WTC11 (cell line): ENCODE results near the gene MICAL3. TPM values are rescaled to one million over a fixed set of nuclear protein-coding genes. Genes with fewer than 3 reads are reported as not detected.

Experiments
- ATAC-seq: fragments of 200-7000 bp; cut with Tn5 transposase; 2 replicates; pipeline ENCODE4 v1.10.0; 2021; ENCODE audit warnings: mild to moderate bottlenecking, moderate library complexity
- CTCF ChIA-PET: fragments of 300-600 bp; sonication (Branson Sonifier 250); formaldehyde crosslinking; loops from one replicate; lab custom pipeline; 2021; ENCODE audit warnings: antibody characterized with exemption; lab: Charles Lee
- POLR2A ChIA-PET: fragments of 350-600 bp; sonication (Branson Sonifier 250); formaldehyde crosslinking; loops from one replicate; lab custom pipeline; 2021; ENCODE audit warnings: antibody characterized with exemption; lab: Charles Lee
- DNase-seq: peaks from one replicate; pipeline ENCODE4 v3.0.0; 2021; ENCODE audit warnings: low spot score
- H3K27ac Mint-ChIP-seq: 2 replicates; pipeline ENCODE4 v1.8.0; 2021; ENCODE audit warnings: mixed read lengths
- H3K27me3 Mint-ChIP-seq: 2 replicates; pipeline ENCODE4 v1.8.0; 2021; ENCODE audit warnings: low read depth, mild to moderate bottlenecking, moderate library complexity, mixed read lengths
- H3K36me3 Mint-ChIP-seq: 2 replicates; pipeline ENCODE4 v1.8.0; 2021; ENCODE audit warnings: mixed read lengths
- H3K4me1 Mint-ChIP-seq: 2 replicates; pipeline ENCODE4 v1.8.0; 2022; ENCODE audit warnings: mixed read lengths
- H3K4me3 Mint-ChIP-seq: 2 replicates; pipeline ENCODE4 v1.8.0; 2021; ENCODE audit warnings: mild to moderate bottlenecking, moderate library complexity, mixed read lengths
- H3K9me3 Mint-ChIP-seq: 2 replicates; pipeline ENCODE4 v1.8.0; 2021; ENCODE audit warnings: mixed read lengths
- ATF6 ChIP-seq: sonication (generic); formaldehyde crosslinking; IDR thresholded peaks from 2 replicates; pipeline ENCODE4 v1.8.1; 2023; ENCODE audit warnings: mild to moderate bottlenecking, missing genetic modification reagents
- CREB1 ChIP-seq: sonication (generic); formaldehyde crosslinking; IDR thresholded peaks from 2 replicates; pipeline ENCODE4 v1.8.0; 2023; ENCODE audit warnings: mild to moderate bottlenecking, missing genetic modification reagents
- CTCF ChIP-seq: fragments of 200-600 bp; IDR thresholded peaks from 2 replicates; pipeline ENCODE4 v1.8.0; 2022; ENCODE audit warnings: antibody characterized with exemption
- ELF4 ChIP-seq: sonication (generic); formaldehyde crosslinking; IDR thresholded peaks from 2 replicates; pipeline ENCODE4 v1.8.1; 2022; ENCODE audit warnings: low read depth, mild to moderate bottlenecking, moderate library complexity, missing genetic modification reagents
- ETV6 ChIP-seq: sonication (generic); formaldehyde crosslinking; IDR thresholded peaks from 2 replicates; pipeline ENCODE4 v1.8.1; 2022; ENCODE audit warnings: mild to moderate bottlenecking, missing genetic modification reagents
- FOXK1 ChIP-seq: sonication (generic); formaldehyde crosslinking; IDR thresholded peaks from 2 replicates; pipeline ENCODE4 v1.8.0; 2022; ENCODE audit warnings: mild to moderate bottlenecking, moderate library complexity, missing genetic modification reagents
- GABPB1 ChIP-seq: sonication (generic); formaldehyde crosslinking; IDR thresholded peaks from 2 replicates; pipeline ENCODE4 v1.8.1; 2023; ENCODE audit warnings: mild to moderate bottlenecking, missing genetic modification reagents
- GRHL2 ChIP-seq: fragments of 250-450 bp; sonication (Bioruptor Pico); IDR thresholded peaks from 2 replicates; pipeline ENCODE4 v1.8.0; 2022; ENCODE audit warnings: mild to moderate bottlenecking, moderate library complexity; ENCODE audit not compliant: insufficient replicate concordance, severe bottlenecking
- JUN ChIP-seq: sonication (generic); formaldehyde crosslinking; IDR thresholded peaks from 2 replicates; pipeline ENCODE4 v1.8.0; 2023; ENCODE audit warnings: mild to moderate bottlenecking, missing genetic modification reagents
- MAX ChIP-seq: sonication (generic); formaldehyde crosslinking; IDR thresholded peaks from 2 replicates; pipeline ENCODE4 v1.8.0; 2022; ENCODE audit warnings: mild to moderate bottlenecking, missing genetic modification reagents
- MYBL2 ChIP-seq: sonication (generic); formaldehyde crosslinking; IDR thresholded peaks from 2 replicates; pipeline ENCODE4 v1.8.1; 2023; ENCODE audit warnings: mild to moderate bottlenecking, moderate library complexity, missing genetic modification reagents
- NFE2L1 ChIP-seq: sonication (generic); formaldehyde crosslinking; IDR thresholded peaks from 2 replicates; pipeline ENCODE4 v1.8.1; 2023; ENCODE audit warnings: missing genetic modification reagents
- OVOL2 ChIP-seq: fragments of 250-450 bp; sonication (Bioruptor Pico); IDR thresholded peaks from 2 replicates; pipeline ENCODE4 v1.9.0; 2021; ENCODE audit warnings: mild to moderate bottlenecking, borderline replicate concordance
- PRDM15 ChIP-seq: sonication (generic); formaldehyde crosslinking; IDR thresholded peaks from 2 replicates; pipeline ENCODE4 v1.8.0; 2022; ENCODE audit warnings: missing genetic modification reagents
- PREB ChIP-seq: sonication (generic); formaldehyde crosslinking; IDR thresholded peaks from 2 replicates; pipeline ENCODE4 v1.8.1; 2022; ENCODE audit warnings: mild to moderate bottlenecking, missing genetic modification reagents, moderate library complexity, borderline replicate concordance
- PRRX2 ChIP-seq: fragments of 250-450 bp; sonication (Bioruptor Pico); IDR thresholded peaks from 2 replicates; pipeline ENCODE4 v1.8.0; 2021; ENCODE audit warnings: mild to moderate bottlenecking
- SOX15 ChIP-seq: fragments of 250-450 bp; sonication (Bioruptor Pico); IDR thresholded peaks from 2 replicates; pipeline ENCODE4 v1.9.0; 2021; ENCODE audit warnings: mild to moderate bottlenecking
- TCF7 ChIP-seq: sonication (generic); formaldehyde crosslinking; IDR thresholded peaks from 2 replicates; pipeline ENCODE4 v1.8.0; 2022; ENCODE audit warnings: mild to moderate bottlenecking, low read depth, missing genetic modification reagents, moderate library complexity
- ZNF232 ChIP-seq: sonication (generic); formaldehyde crosslinking; IDR thresholded peaks from 2 replicates; pipeline ENCODE4 v1.8.0; 2022; ENCODE audit warnings: mild to moderate bottlenecking, missing genetic modification reagents
- ZNF281 ChIP-seq: sonication (generic); formaldehyde crosslinking; IDR thresholded peaks from 2 replicates; pipeline ENCODE4 v1.8.0; 2023; ENCODE audit warnings: mild to moderate bottlenecking, missing genetic modification reagents
- total RNA-seq: library from RNA; stranded (reverse); gene quantifications from 3 replicates; pipeline ENCODE4 v1.2.3, GENCODE V29; 2021

MICAL3 gene
- total RNA-seq, 1 experiment from 2014 or later: 41.2 TPM

GRCh38 chr22:17807086-17807485, 217.3 kb downstream of the MICAL3 start:
- H3K36me3 Mint-ChIP-seq: peaks cover 10% of the 10 kb centered on the region
- ChIA-PET CTCF (interaction anchor here (1.3 to 1.9 kb wide), 2 partner anchors 18 to 63 kb away, joined by 4 to 6 read pairs; no protein-coding TSS in a partner anchor), POLR2A (no interaction called here)
- no peaks in the 10 kb centered on the region for H3K9me3 Mint-ChIP-seq
- no peak overlapping the region for H3K27ac Mint-ChIP-seq
- DNase-seq: no peak
- TF ChIP-seq SOX15 (CRISPR knock-in tag) (no peak), MYBL2 (CRISPR knock-in tag) (no peak), FOXK1 (CRISPR knock-in tag) (no peak), TCF7 (CRISPR knock-in tag) (no peak), ZNF281 (CRISPR knock-in tag) (no peak), ATF6 (no peak), CTCF (no peak)
- peaks cover 16% of the 10 kb centered on the region for H3K4me1 Mint-ChIP-seq
- H3K4me3 Mint-ChIP-seq: no peak overlapping the region
- H3K27me3 Mint-ChIP-seq: no peaks in the 10 kb centered on the region
- ATAC-seq: no peak

GRCh38 chr22:17806437-17806836, 217.9 kb downstream of the MICAL3 start:
- Mint-ChIP-seq H3K36me3 (peaks cover 10% of the 10 kb centered on the region), H3K4me3 (no peak overlapping the region), H3K4me1 (peaks cover 16% of the 10 kb centered on the region), H3K27ac (no peak overlapping the region), H3K27me3 (no peaks in the 10 kb centered on the region), H3K9me3 (no peaks in the 10 kb centered on the region)
- POLR2A ChIA-PET: no interaction called here
- DNase-seq (no peak), ATAC-seq (no peak)
- CTCF ChIA-PET: interaction anchor here (1.2 to 1.9 kb wide), 4 partner anchors 18 to 64 kb away, joined by 4 to 7 read pairs (median 6); no protein-coding TSS in a partner anchor
- no peak for TF ChIP-seq ETV6
- TF ChIP-seq ZNF232 (CRISPR knock-in tag): no peak
- TF ChIP-seq GRHL2: no peak
- no peak for TF ChIP-seq PREB
- no peak for TF ChIP-seq NFE2L1 (CRISPR knock-in tag)
- TF ChIP-seq CREB1 (CRISPR knock-in tag): no peak
- TF ChIP-seq GABPB1 (CRISPR knock-in tag): no peak
- TF ChIP-seq PRRX2 (CRISPR knock-in tag): no peak
- no peak for TF ChIP-seq MAX
- TF ChIP-seq ZNF281 (CRISPR knock-in tag): no peak
- TF ChIP-seq JUN (CRISPR knock-in tag): no peak
- TF ChIP-seq PRDM15 (CRISPR knock-in tag): no peak
- TF ChIP-seq ELF4 (CRISPR knock-in tag): no peak
- TF ChIP-seq OVOL2: no peak
